NCI-H748 treated with DMSO at 0.1 percent for 48 hours (cell line): ENCODE data around the gene KCNQ1.

Experiments
- DNase-seq: peaks from one replicate; lab custom pipeline; 2025; lab: John Stamatoyannopoulos, UW

Gene KCNQ1

GRCh38 chr11:2581151-2581930 lies 136.5 kb downstream of the KCNQ1 start:
- DNase-seq: no peak

GRCh38 chr11:2581931-2582350 lies 137.1 kb downstream of the KCNQ1 start:
- DNase-seq: no peak

- DNase-seq: no peak
These were observed 137.6 kb downstream of the KCNQ1 start for GRCh38 chr11:2582351-2582945.

- no peak for DNase-seq
These were observed 138.3 kb downstream of the KCNQ1 start for GRCh38 chr11:2582946-2583604.

- no peak for DNase-seq
These were observed 138.8 kb downstream of the KCNQ1 start for GRCh38 chr11:2583605-2583958.

GRCh38 chr11:2584434-2584811 lies 139.6 kb downstream of the KCNQ1 start:
- no peak for DNase-seq

- DNase-seq: no peak
These were observed 140.2 kb downstream of the KCNQ1 start for GRCh38 chr11:2584812-2585565.

GRCh38 chr11:2585566-2586086 lies 140.8 kb downstream of the KCNQ1 start:
- DNase-seq: no peak

GRCh38 chr11:2586087-2586792 lies 141.4 kb downstream of the KCNQ1 start:
- DNase-seq: no peak

- no peak for DNase-seq
These were observed 142.0 kb downstream of the KCNQ1 start for GRCh38 chr11:2586793-2587131.

- DNase-seq: no peak
These were observed 142.5 kb downstream of the KCNQ1 start for GRCh38 chr11:2587132-2587930.

- DNase-seq: no peak
These were observed 143.4 kb downstream of the KCNQ1 start for GRCh38 chr11:2587976-2588748.

GRCh38 chr11:2588809-2589537 lies 144.2 kb downstream of the KCNQ1 start:
- no peak for DNase-seq

GRCh38 chr11:2589538-2589934 lies 144.7 kb downstream of the KCNQ1 start:
- DNase-seq: no peak

- DNase-seq: no peak
These were observed 145.5 kb downstream of the KCNQ1 start for GRCh38 chr11:2590131-2590964.

GRCh38 chr11:2590965-2591754 lies 146.4 kb downstream of the KCNQ1 start:
- DNase-seq: no peak

GRCh38 chr11:2591805-2592204 lies 147.0 kb downstream of the KCNQ1 start:
- no peak for DNase-seq
